HepG2 (cell line): ENCODE data around the gene LRRC8D. TPM values are rescaled to one million over a fixed set of nuclear protein-coding genes. Genes with fewer than 3 reads are reported as not detected.
"Not testable (repeated sequence)": the region's sequence is repeated elsewhere in the genome, so short reads cannot be mapped to it uniquely, and the experiment has no call there.

ENCODE experiments used
- ATAC-seq: fragments of 200-7000 bp; cut with Tn5 transposase; 3 replicates; pipeline ENCODE4 v1.9.1; 2020; ENCODE audit warnings: mild to moderate bottlenecking, moderate library complexity
- BruUV-seq: library from RNA; stranded (reverse); fragments of 400-500 nt; replicated peaks from 2 replicates; lab custom pipeline; 2021; lab: Mats Ljungman, UMichigan
- CTCF ChIA-PET: fragments of 300-600 bp; formaldehyde crosslinking; extraction: SDS; loops from one replicate; lab custom pipeline; 2021; ENCODE audit warnings: low total read pairs, inconsistent platforms, low intra/inter-chr PET ratio; lab: Yijun Ruan, JAX
- POLR2A ChIA-PET: fragments of 350-600 bp; sonication (Branson Sonifier 250); formaldehyde crosslinking; loops from one replicate; lab custom pipeline; 2020; ENCODE audit warnings: antibody characterized with exemption, inconsistent platforms; lab: Yijun Ruan, JAX
- DNase-seq: peaks from one replicate; pipeline ENCODE4 v3.0.0-alpha.2; 2015; ENCODE audit warnings: low spot score
- FAIRE-seq: peaks from 3 replicates; lab custom pipeline; 2011; peaks lifted over from hg19 to GRCh38; lab: Jason Lieb, UNC
- H2AFZ ChIP-seq: one replicate; pipeline ENCODE4 v1.6.1; 2011; ENCODE audit warnings: low read length, inconsistent platforms
- H3K27ac ChIP-seq: fragments of 300-600 bp; 3 replicates; pipeline ENCODE4 v1.8.0; 2011; ENCODE audit warnings: mixed run types, mild to moderate bottlenecking, mixed read lengths, low read length, inconsistent platforms; ENCODE audit not compliant: insufficient read depth; ENCODE audit errors: extremely low read length
- H3K27me3 ChIP-seq, 2 experiments: fragments of 200-600 bp in 1 of 2; 2 replicates in 1 of 2; 3 replicates in 1 of 2; pipeline versions ENCODE4 v1.6.0 to v1.8.0; 2011; ENCODE audit warnings: low read length in 2 of 2, mild to moderate bottlenecking in 2 of 2, moderate library complexity in 2 of 2, inconsistent platforms in 1 of 2; ENCODE audit not compliant: insufficient read depth in 2 of 2, control insufficient read depth in 1 of 2
- H3K36me3 ChIP-seq, 2 experiments: fragments of 200-600 bp in 1 of 2; replicated peaks in 1 of 2; 2 replicates in 1 of 2; 3 replicates in 1 of 2; pipeline versions ENCODE4 v1.5.1 to v1.8.0; 2011; ENCODE audit warnings: low read length in 2 of 2, inconsistent platforms in 1 of 2; ENCODE audit not compliant: insufficient read depth in 2 of 2, control insufficient read depth in 1 of 2
- H3K4me1 ChIP-seq: 2 replicates; pipeline ENCODE4 v1.5.1; 2012; ENCODE audit warnings: low read length, inconsistent platforms; ENCODE audit not compliant: insufficient read depth
- H3K4me2 ChIP-seq: 2 replicates; pipeline ENCODE4 v1.6.0; 2011; ENCODE audit warnings: low read depth, low read length, inconsistent platforms
- H3K4me3 ChIP-seq, 3 experiments: fragments of 200-600 bp in 1 of 3; sonication (generic), shearing (Covaris generic) in 1 of 3; replicated peaks in 1 of 3; 2 replicates each; pipeline ENCODE4 v1.5.1; 2011 to 2016; ENCODE audit warnings: low read length in 3 of 3, inconsistent platforms in 2 of 3, low read depth in 2 of 3, mild to moderate bottlenecking in 2 of 3, control low read depth in 1 of 3, mixed read lengths in 1 of 3; ENCODE audit not compliant: insufficient read depth in 1 of 3
- H3K79me2 ChIP-seq: one replicate; pipeline ENCODE4 v1.6.1; 2011; ENCODE audit warnings: low read length, inconsistent platforms; ENCODE audit not compliant: insufficient read depth
- H3K9ac ChIP-seq: 2 replicates; pipeline ENCODE4 v1.6.0; 2011; ENCODE audit warnings: mild to moderate bottlenecking, low read depth, low read length, inconsistent platforms; ENCODE audit not compliant: insufficient read depth
- H3K9me3 ChIP-seq: 2 replicates; pipeline ENCODE4 v1.5.1; 2012; ENCODE audit warnings: mild to moderate bottlenecking, low read length
- H4K20me1 ChIP-seq: 2 replicates; pipeline ENCODE4 v1.6.0; 2011; ENCODE audit warnings: inconsistent platforms, mild to moderate bottlenecking, low read length, moderate library complexity; ENCODE audit not compliant: insufficient read depth
- SIN3A ChIP-seq: IDR thresholded peaks from 2 replicates; pipeline ENCODE4 v1.6.1; 2011; ENCODE audit warnings: low read depth, mild to moderate bottlenecking, control low read depth, low read length, borderline replicate concordance
- USF2 ChIP-seq, 2 experiments: sonication (generic) in 1 of 2; formaldehyde crosslinking in 1 of 2; IDR thresholded peaks; 2 replicates each; pipeline versions ENCODE4 v1.5.1 to v1.6.1; 2011 to 2020; ENCODE audit warnings: borderline replicate concordance in 1 of 2, low read depth in 1 of 2, low read length in 1 of 2, mild to moderate bottlenecking in 1 of 2, missing genetic modification reagents in 1 of 2, moderate library complexity in 1 of 2
- ZBTB37 ChIP-seq: sonication (generic); formaldehyde crosslinking; IDR thresholded peaks from 2 replicates; pipeline ENCODE4 v1.4.0; 2020; ENCODE audit warnings: mild to moderate bottlenecking, missing genetic modification reagents
- ZNF414 ChIP-seq: sonication (generic); formaldehyde crosslinking; IDR thresholded peaks from 2 replicates; pipeline ENCODE4 v1.5.0; 2020; ENCODE audit warnings: missing genetic modification reagents
- ZNF512B ChIP-seq: sonication (generic); formaldehyde crosslinking; IDR thresholded peaks from 2 replicates; pipeline ENCODE4 v1.5.1; 2020; ENCODE audit warnings: missing genetic modification reagents, mild to moderate bottlenecking, borderline replicate concordance
- ZNF609 ChIP-seq: sonication (generic); formaldehyde crosslinking; IDR thresholded peaks from 2 replicates; pipeline ENCODE4 v1.4.0; 2020; ENCODE audit warnings: mild to moderate bottlenecking, missing genetic modification reagents, borderline replicate concordance
- WGBS: methylation state at CpG from one replicate; pipeline ENCODE4 v1.1.6; 2017; ENCODE audit warnings: low lambda C conversion rate; 5-methylcytosine and 5-hydroxymethylcytosine counted together
- in situ Hi-C: cut with HindIII; loops from 2 replicates; pipeline ENCODE4 v1.10.0; 2017; ENCODE audit warnings: low pct_unique_long_range_greater_than_20kb; ENCODE audit not compliant: extremely low pct_ligation_motif_present
- intact Hi-C: fragments of 100-400 bp; cut with micrococcal nuclease; formaldehyde crosslinking; loops from one replicate; pipeline ENCODE4 v1.10.0; 2022; ENCODE audit not compliant: unreplicated experiment
- polyA plus RNA-seq, 8 experiments: library from polyadenylated mRNA; depleted of rRNA in 3 of 8; stranded (reverse) in 7 of 8; unstranded in 1 of 8; fragments of >200 nt; fragmentation: Illumina TruSeq in 4 of 8; extraction: Trizol in 4 of 8; gene quantifications; 2 replicates each; pipeline versions ENCODE4 v1.2.1 to v1.2.3, GENCODE V29; 2011 to 2016; ENCODE audit warnings: low read depth in 4 of 8, missing spikeins in 1 of 8, mixed read lengths in 1 of 8; ENCODE audit not compliant: insufficient read depth in 1 of 8
- total RNA-seq, 5 experiments: library from RNA; depleted of rRNA; stranded (reverse); fragments of >200 nt; fragmentation: Illumina TruSeq; extraction: Trizol; gene quantifications; 2 replicates each; pipeline ENCODE4 v1.2.3, GENCODE V29; 2016; ENCODE audit warnings: low read depth in 1 of 5

The LRRC8D gene
- total and polyA plus RNA-seq, 2 of the 13 experiments (the other 11 are each of a cell fraction or from before 2014, with no cell fraction given) = 29.9 to 45.5 TPM

GRCh38 chr1:89980605-89981004 lies 159.8 kb downstream of the LRRC8D start (continued):
- TF ChIP-seq ZNF512B (CRISPR knock-in tag) (no peak), USF2 (IDR thresholded peaks at IDR 0.05; ENCODE audit: low read depth, low read length) (no peak), USF2 (CRISPR knock-in tag; IDR thresholded peaks at IDR 0.05; ENCODE audit: borderline replicate concordance) (no peak), SIN3A (no peak), ZBTB37 (CRISPR knock-in tag) (no peak), ZNF609 (CRISPR knock-in tag) (no peak), ZNF414 (CRISPR knock-in tag) (no peak)
- TF ChIP-seq, all 625 proteins: peak for 0

GRCh38 chr1:89982846-89983245 lies 162.0 kb downstream of the LRRC8D start:
- intact Hi-C loops = loop anchor here (10.0 kb wide), 1 partner anchor 78 kb away; no protein-coding TSS in a partner anchor
- POLR2A ChIA-PET, in situ Hi-C loops, BruUV-seq, FAIRE-seq, H3K4me3 ChIP-seq, H3K4me2 ChIP-seq, H3K9me3 ChIP-seq, CTCF ChIA-PET, H3K9ac ChIP-seq, H3K27me3 ChIP-seq, H2AFZ ChIP-seq, H3K36me3 ChIP-seq, H3K27ac ChIP-seq, H3K79me2 ChIP-seq, H4K20me1 ChIP-seq, ATAC-seq, DNase-seq: not testable (repeated sequence)
- peaks cover 12% of the 10 kb centered on the region for H3K4me1 ChIP-seq
- WGBS = 92% methylated on average over 2 of the region's 2 CpGs
